ENCODE results near the gene GRM1. TPM values are rescaled to one million over a fixed set of nuclear protein-coding genes. Genes with fewer than 3 reads are reported as not detected.

GRM1 gene
- total and polyA plus RNA-seq, 9 of the 15 experiments (the other 6 are each of a cell fraction or from before 2014, with no cell fraction given): not detected

GRCh38 chr6:146240322-146240721, 211.5 kb downstream of the GRM1 start:
- intact Hi-C loops (cut with micrococcal nuclease) (no loop called here), in situ Hi-C loops (cut with MboI) (no loop called here)
- FAIRE-seq (no peak), ATAC-seq (no peak), DNase-seq (ENCODE audit: extremely low read depth in 1 of 4, low spot score in 3 of 4) (no peak)
- Histone ChIP-seq H3K27me3 (ENCODE audit: control insufficient read depth in 2 of 2, insufficient read depth in 2 of 2, low read length in 2 of 2) (no peaks in the 10 kb centered on the region), H3K4me1 (replicated peaks in 1 of 2; ENCODE audit: control insufficient read depth in 2 of 2, insufficient read depth in 2 of 2, low read length in 2 of 2) (no peaks in the 10 kb centered on the region), H4K20me1 (replicated peaks; ENCODE audit: control insufficient read depth, insufficient read depth, low read length) (no peaks in the 10 kb centered on the region), H3K4me2 (ENCODE audit: insufficient read depth, low read length) (no peak overlapping the region), H3K9me1 (ENCODE audit: control insufficient read depth, insufficient read depth, low read length) (no peaks in the 10 kb centered on the region), H3K9me3 (replicated peaks; ENCODE audit: control insufficient read depth, insufficient read depth, low read depth, low read length) (no peaks in the 10 kb centered on the region), H3K36me3 (ENCODE audit: control insufficient read depth, insufficient read depth, low read length) (no peaks in the 10 kb centered on the region), H3K9ac (ENCODE audit: insufficient read depth in 1 of 2, low read depth in 2 of 2, low read length in 2 of 2) (no peak overlapping the region), H3K27ac (ENCODE audit: extremely low read depth, low read depth, low read length) (no peak overlapping the region), H3K4me3 (no peak overlapping the region), H3K79me2 (ENCODE audit: control insufficient read depth, insufficient read depth, low read length) (no peaks in the 10 kb centered on the region), H2AFZ (ENCODE audit: low read depth, low read length) (no peak overlapping the region)
- CTCF ChIA-PET (ENCODE audit: low intra/inter-chr PET ratio): no interaction called here
- BruUV-seq (replicated peaks): no TSS peak
- POLR2A ChIA-PET: no interaction called here
- 0% methylated on average over 1 of the region's 1 CpG for WGBS (ENCODE audit: insufficient coverage, low coverage, missing lambda C conversion rate)
- TF ChIP-seq KAT7 (CRISPR knock-in tag; IDR thresholded peaks at IDR 0.05; ENCODE audit: borderline replicate concordance): no peak
- TF ChIP-seq HMGXB4 (CRISPR knock-in tag; IDR thresholded peaks at IDR 0.05): no peak
- no peak for TF ChIP-seq DMBX1 (CRISPR knock-in tag; IDR thresholded peaks at IDR 0.05; ENCODE audit: borderline replicate concordance)
- TF ChIP-seq RBM15 (IDR thresholded peaks at IDR 0.05; ENCODE audit: insufficient read depth, low read length): no peak
- no peak for TF ChIP-seq SETDB1 (IDR thresholded peaks at IDR 0.05; ENCODE audit: low read length)
- no peak for TF ChIP-seq PKNOX1 (IDR thresholded peaks at IDR 0.05)
- no peak for TF ChIP-seq HEY1 (CRISPR knock-in tag; IDR thresholded peaks at IDR 0.05; ENCODE audit: borderline replicate concordance)
- TF ChIP-seq PCBP1 (IDR thresholded peaks at IDR 0.05; ENCODE audit: low read depth, low read length, poor library complexity, severe bottlenecking): no peak
- TF ChIP-seq ARID1B (IDR thresholded peaks at IDR 0.05): no peak
- no peak for TF ChIP-seq PBX2 (CRISPR knock-in tag; IDR thresholded peaks at IDR 0.05; ENCODE audit: low read depth)
- no peak for TF ChIP-seq PBX2 (tag; conservative IDR thresholded peaks at IDR 0.05; ENCODE audit: low read depth)
- no peak for TF ChIP-seq JUN (IDR thresholded peaks at IDR 0.05; ENCODE audit: borderline replicate concordance, low read depth, low read length)
- no peak for TF ChIP-seq JUN (CRISPR knock-in tag; IDR thresholded peaks at IDR 0.05; ENCODE audit: borderline replicate concordance)
- TF ChIP-seq ESRRA (IDR thresholded peaks at IDR 0.05; ENCODE audit: borderline replicate concordance, low read depth): no peak
- no peak for TF ChIP-seq ZBTB8A (IDR thresholded peaks at IDR 0.05; ENCODE audit: partially characterized antibody)
- TF ChIP-seq MYC (IDR thresholded peaks at IDR 0.05; ENCODE audit: low read depth, low read length): no peak
- no peak for TF ChIP-seq MYC (CRISPR knock-in tag; IDR thresholded peaks at IDR 0.05; ENCODE audit: borderline replicate concordance, low read depth)
